NOMO-1 treated with dmso at 0.1 percent for 144 hours (cell line): Measurements from ENCODE around the gene IGFBP3.

ENCODE experiments used
- DNase-seq: peaks from one replicate; lab custom pipeline; 2025; ENCODE audit not compliant: unreplicated experiment; lab: John Stamatoyannopoulos, UW

Gene IGFBP3

GRCh38 chr7:45893374-45893995, 27.6 kb downstream of the IGFBP3 start:
- no peak for DNase-seq

DNA sequence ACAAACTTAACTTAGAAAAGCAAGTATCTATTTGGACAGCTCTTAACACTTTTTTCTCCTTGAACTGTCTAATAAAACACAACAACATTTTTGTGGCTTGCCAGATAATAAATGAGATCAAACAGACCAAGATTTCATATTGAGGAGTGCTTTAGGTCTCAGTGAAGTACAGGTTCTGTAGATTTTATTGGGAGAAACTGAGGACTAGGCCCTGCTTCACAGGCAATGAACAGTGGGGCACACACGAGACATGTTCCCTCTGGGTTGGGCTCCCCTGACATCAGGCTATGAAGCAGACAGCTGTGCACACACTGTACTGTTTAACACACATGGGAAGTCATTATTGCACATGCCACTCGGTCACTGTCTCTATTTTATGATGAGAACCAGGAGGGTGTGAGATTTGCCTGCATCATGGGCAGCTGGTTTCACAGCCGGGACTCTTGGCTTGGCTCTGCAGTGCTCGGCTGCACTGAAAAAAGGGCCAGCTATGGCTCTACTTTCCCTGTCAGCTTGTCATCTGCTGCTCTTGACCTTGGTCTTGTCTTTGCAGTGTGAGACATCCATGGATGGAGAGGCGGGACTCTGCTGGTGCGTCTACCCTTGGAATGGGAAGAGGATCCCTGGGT, 28.6 kb downstream of the IGFBP3 start:
- no peak for DNase-seq

DNA sequence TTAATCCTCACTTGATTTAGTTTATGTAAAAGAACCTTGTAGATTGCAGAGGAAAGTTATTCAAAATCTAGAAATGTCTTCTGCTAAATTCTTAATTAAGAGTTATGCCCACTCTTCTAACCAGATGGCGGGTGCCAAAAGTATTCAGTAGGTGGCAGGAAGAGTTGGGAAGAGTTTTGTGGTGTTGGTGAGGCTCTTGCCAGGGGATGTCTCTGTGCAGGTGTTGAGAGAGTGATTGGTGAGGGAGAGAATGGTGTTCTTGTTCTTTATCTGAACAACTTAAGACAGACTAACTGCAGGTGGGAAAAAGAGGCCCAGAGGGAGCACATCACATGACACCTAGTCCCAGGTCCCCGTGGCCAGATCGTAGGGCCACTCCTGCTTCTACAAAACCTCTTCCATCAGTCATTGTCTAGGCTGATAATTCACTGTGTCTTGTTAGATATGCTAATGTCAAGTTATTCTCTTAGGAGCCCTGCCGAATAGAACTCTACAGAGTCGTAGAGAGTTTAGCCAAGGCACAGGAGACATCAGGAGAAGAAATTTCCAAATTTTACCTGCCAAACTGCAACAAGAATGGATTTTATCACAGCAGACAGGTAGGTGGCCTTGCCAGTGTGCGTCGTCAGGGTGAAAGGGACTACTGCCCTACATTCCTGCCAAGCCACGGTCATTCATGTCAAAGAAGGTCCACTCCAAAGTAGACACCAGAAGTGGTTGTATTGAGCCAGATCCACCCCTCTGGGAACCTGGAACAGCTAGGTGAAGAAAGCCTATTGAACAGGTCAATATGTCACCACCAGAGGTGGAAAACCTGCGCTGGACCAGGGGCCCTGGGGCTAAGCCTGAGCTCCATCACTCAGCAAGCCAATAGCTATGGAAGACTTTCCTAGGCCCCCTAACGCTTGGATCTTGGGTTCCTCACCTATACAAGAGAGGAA, 29.3 kb downstream of the IGFBP3 start:
- DNase-seq = no peak

- no peak for DNase-seq
Observed at GRCh38 chr7:45890902-45891461, 30.1 kb downstream of the IGFBP3 start.

DNA sequence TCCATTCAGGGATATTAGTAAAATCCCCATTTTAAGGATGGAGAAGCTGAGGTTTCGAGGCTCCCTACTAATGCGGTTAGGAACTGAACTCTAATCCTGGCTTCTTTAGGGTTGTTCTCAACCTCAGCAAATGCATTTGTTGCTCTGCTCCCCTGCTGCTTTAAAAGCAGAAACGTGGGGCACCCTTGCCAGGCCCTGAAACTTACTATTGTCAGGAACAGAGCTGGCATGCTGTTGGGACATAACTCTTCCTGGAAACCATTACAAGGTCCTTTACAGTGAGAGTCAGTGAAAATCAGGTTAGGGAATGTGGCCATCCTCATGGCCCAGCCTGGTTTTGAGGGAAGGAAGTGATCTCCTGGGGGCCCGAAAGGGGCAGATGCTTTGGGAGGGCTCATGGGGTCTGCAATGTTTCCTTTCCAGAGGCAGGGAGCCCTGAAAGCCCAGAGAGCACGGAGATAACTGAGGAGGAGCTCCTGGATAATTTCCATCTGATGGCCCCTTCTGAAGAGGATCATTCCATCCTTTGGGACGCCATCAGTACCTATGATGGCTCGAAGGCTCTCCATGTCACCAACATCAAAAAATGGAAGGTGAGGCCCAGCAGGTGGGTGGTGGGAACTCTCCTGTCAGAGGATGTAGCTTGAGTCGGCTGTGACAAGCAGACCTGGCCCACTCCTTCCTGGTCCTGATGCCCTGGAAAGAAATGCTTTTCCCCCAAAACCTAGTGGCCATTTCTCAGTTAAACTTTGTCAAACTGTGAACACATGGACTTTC, 30.8 kb downstream of the IGFBP3 start:
- no peak for DNase-seq

- no peak for DNase-seq
Observed at GRCh38 chr7:45889367-45890067, 31.6 kb downstream of the IGFBP3 start.

DNA sequence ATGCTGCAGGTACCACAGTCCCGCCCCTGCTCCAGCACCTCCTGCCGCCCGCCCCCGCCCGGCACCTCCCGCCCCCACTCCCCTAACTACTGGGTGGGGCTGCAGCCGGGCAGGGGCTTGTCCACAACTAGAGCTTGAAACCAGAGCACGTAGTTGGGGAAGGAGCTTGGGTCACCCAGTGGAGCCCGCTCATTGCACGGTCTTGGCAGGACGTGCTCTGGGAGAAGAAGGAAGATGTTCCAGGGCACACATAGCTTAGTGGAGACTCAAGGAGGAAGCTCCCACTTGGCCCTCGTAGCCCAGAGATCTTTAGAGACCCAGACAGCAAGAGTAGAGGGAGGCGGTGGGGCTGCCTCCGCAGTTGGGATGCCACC, 32.1 kb downstream of the IGFBP3 start:
- DNase-seq = no peak

- DNase-seq = no peak
Observed at GRCh38 chr7:45888185-45888992, 32.7 kb downstream of the IGFBP3 start, which contains the start of gene IGFBP1. IGFBP1 (plus strand) TSS chr7:45888488; CDS start chr7:45888653, 165 bp downstream.

DNA sequence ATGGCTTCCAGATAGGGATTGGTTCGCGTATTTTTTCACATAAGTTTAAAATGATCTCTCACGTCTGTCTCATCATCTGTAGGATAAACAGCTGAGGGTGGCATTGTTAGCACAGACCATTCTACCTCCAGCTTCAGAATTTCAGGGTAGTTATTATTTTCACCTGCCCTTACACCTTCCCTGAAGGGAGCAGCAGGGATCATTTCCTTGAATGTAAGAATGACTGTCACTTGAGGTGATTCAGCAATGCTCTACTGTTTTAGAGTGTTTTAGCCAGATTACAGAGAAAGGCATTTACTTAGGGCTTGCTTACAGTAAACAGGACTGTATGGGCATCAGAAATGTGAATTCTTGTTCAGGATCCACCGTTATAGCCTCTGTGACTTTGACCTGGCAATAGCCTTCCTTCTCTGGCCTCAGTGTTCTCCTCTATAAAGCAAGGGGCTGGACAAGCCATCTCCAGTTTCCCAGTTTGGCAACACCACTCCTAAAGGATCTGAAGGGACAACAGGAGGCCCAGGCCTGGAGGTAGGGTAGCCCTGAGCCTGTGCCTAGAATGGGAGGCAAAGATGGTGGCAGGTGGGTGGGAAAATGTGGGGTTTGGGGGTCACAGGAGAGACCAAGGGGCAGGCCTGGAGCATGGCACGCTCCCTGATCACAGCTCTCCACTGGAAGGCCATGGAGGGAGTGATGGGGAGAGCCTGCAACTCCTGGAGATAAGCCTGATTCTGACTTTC, 34.0 kb downstream of the IGFBP3 start:
- no peak for DNase-seq

- no peak for DNase-seq
Observed at GRCh38 chr7:45885264-45885882, 35.7 kb downstream of the IGFBP3 start.

DNA sequence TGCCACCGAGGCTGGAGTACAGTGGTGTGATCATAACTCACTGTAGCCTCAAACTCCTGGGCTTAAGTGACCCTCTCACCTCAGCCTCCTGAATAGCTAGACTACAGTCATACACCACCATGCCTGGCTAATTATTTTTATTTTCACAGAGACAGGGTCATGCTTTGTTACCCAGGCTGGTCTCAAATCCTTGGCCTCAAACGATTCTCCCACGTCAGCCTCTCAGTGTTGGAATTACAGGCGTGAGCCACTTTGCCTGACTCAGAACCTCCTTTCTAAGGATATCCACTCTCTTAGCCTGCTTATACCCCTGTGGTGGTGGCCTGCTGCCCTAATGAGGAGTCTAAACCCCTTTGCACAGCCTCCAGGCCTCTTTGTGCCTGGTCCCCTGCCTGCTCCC, 36.9 kb downstream of the IGFBP3 start:
- DNase-seq = no peak

DNA sequence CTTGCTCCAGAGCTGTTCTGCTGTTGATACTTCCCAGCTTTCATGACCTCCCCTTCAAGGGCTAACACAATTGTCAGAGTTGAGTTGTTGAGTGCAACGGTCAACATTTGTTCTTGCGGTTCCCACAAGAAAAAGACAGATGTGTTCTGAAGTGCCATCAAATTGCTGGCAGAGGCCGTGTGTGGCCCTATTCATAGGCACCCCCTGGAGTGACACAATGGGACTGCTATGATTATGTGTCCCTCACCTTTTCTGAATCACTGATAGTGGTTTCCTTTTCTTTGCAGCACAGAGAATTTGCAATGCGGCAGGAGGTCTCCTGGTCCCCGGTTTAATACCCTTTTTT, 38.6 kb downstream of the IGFBP3 start:
- DNase-seq = no peak

GRCh38 chr7:45881759-45882464, 39.2 kb downstream of the IGFBP3 start:
- DNase-seq = no peak

GRCh38 chr7:45881280-45881758, 39.8 kb downstream of the IGFBP3 start:
- no peak for DNase-seq

DNA sequence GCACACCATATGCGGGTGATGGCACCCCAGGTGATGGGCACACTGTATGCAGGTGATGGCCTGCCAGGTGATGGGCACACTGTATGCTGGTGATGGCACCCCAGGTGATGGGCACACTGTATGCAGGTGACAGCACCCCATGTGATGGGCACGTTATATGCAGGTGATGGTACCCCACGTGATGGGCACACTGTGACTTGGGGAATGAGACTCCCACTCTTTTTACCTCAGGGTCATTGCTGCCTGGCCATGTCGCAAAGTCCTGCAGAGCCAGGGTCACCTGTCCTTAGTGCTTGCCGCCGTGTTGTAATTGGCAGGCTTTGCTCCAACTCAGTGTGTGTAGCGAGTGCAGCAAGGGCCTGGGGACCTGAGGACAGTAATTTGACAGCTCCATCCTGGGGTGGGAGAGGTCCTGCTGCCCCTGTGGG, 40.6 kb downstream of the IGFBP3 start:
- DNase-seq = no peak

DNA sequence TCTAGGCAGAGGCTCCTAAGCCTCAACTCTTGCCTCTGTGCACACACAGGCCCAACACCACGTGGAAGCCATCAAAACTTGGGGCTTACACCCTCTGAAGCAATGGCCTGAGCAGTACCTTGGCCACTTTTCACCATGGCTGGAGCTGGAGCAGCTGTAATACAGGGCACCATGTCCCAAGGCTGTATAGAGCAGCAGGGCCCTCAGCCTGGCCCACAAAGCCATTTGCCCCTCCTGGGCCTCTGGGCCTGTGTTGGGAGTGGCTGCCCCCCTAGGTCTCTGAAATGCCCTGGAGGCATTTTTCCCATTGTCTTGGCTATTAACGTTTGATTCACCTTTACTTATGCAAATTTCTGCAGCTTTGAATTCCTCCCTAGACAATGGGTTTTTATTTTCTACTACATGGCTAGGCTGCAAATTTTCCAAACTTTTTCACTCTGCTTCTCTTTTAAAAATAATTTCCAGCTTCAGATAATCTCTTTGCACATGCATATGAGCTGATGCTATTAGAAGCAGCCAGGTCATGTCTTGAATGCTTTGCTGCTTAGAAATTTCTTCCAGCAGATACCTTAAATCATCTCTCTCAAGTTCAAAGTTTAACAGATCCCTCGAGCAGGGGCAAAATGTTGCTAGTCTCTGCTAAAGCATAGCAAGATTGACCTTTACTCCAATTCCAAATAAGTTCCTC, 42.5 kb downstream of the IGFBP3 start:
- no peak for DNase-seq

- no peak for DNase-seq
Observed at GRCh38 chr7:45876519-45876918, 44.6 kb downstream of the IGFBP3 start.
